K562 (cell line): ENCODE data around the gene ADGRA3. TPM values are rescaled to one million over a fixed set of nuclear protein-coding genes. Genes with fewer than 3 reads are reported as not detected.

Experiments
- ATAC-seq: fragments of 200-7000 bp; cut with Tn5 transposase; 3 replicates; pipeline ENCODE4 v1.9.1; 2020; ENCODE audit warnings: moderate library complexity
- BruUV-seq: library from RNA; stranded (reverse); fragments of 400-500 nt; replicated peaks from 2 replicates; lab custom pipeline; 2021; lab: Mats Ljungman, UMichigan
- CTCF ChIA-PET: fragments of 300-600 bp; formaldehyde crosslinking; extraction: SDS; loops from one replicate; lab custom pipeline; 2021; ENCODE audit warnings: low intra/inter-chr PET ratio; lab: Yijun Ruan, JAX
- POLR2A ChIA-PET: fragments of 300-600, 350-650 bp; sonication (Branson Sonifier 250); formaldehyde crosslinking; extraction: SDS; loops from one replicate; lab custom pipeline; 2021; ENCODE audit warnings: antibody characterized with exemption, inconsistent platforms; lab: Yijun Ruan, JAX
- DNase-seq, 4 experiments: peaks; one replicate each; pipeline versions ENCODE4 v3.0.0 to v3.0.0-alpha.2; 2011 to 2018; ENCODE audit warnings: low spot score in 3 of 4, mixed read lengths in 3 of 4; ENCODE audit errors: extremely low read depth in 1 of 4
- FAIRE-seq: peaks from 2 replicates; lab custom pipeline; 2011; peaks lifted over from hg19 to GRCh38; lab: Jason Lieb, UNC
- H2AFZ ChIP-seq: 2 replicates; pipeline ENCODE4 v1.6.0; 2011; ENCODE audit warnings: low read depth, low read length, control low read depth, inconsistent platforms
- H3K27ac ChIP-seq: fragments of 200-600 bp; 3 replicates; pipeline ENCODE4 v1.8.0; 2011; ENCODE audit warnings: low read depth, mild to moderate bottlenecking, control low read depth, inconsistent platforms, low read length, moderate library complexity, mixed read lengths; ENCODE audit errors: extremely low read depth
- H3K27me3 ChIP-seq, 2 experiments: fragments of 300-600 bp in 1 of 2; 2 replicates in 1 of 2; 3 replicates in 1 of 2; pipeline versions ENCODE4 v1.6.0 to v1.8.0; 2011; ENCODE audit warnings: inconsistent platforms in 2 of 2, low read length in 2 of 2, mild to moderate bottlenecking in 1 of 2, mixed read lengths in 1 of 2, moderate library complexity in 1 of 2; ENCODE audit not compliant: control insufficient read depth in 2 of 2, insufficient read depth in 2 of 2
- H3K36me3 ChIP-seq: fragments of 300-600 bp; 3 replicates; pipeline ENCODE4 v1.8.0; 2011; ENCODE audit warnings: mild to moderate bottlenecking, low read length, inconsistent platforms; ENCODE audit not compliant: control insufficient read depth, insufficient read depth
- H3K4me1 ChIP-seq, 2 experiments: fragments of 200-600 bp in 1 of 2; replicated peaks in 1 of 2; 2 replicates in 1 of 2; 3 replicates in 1 of 2; pipeline versions ENCODE4 v1.5.1 to v1.8.0; 2011; ENCODE audit warnings: inconsistent platforms in 2 of 2, low read length in 2 of 2, mild to moderate bottlenecking in 1 of 2, mixed read lengths in 1 of 2, moderate library complexity in 1 of 2; ENCODE audit not compliant: control insufficient read depth in 2 of 2, insufficient read depth in 2 of 2
- H3K4me2 ChIP-seq: 2 replicates; pipeline ENCODE4 v1.6.1; 2011; ENCODE audit warnings: low read length, control low read depth, inconsistent platforms, mixed read lengths; ENCODE audit not compliant: insufficient read depth
- H3K4me3 ChIP-seq: fragments of 200-600 bp; sonication (generic), shearing (Covaris generic); 2 replicates; pipeline ENCODE4 v1.5.1; 2016; ENCODE audit warnings: control low read depth, inconsistent platforms
- H3K79me2 ChIP-seq: fragments of 200-600 bp; 3 replicates; pipeline ENCODE4 v1.8.0; 2011; ENCODE audit warnings: low read length, inconsistent platforms; ENCODE audit not compliant: control insufficient read depth, insufficient read depth
- H3K9ac ChIP-seq, 2 experiments: 2 replicates each; pipeline versions ENCODE4 v1.6.0 to v1.6.1; 2011; ENCODE audit warnings: low read depth in 2 of 2, low read length in 2 of 2, control low read depth in 1 of 2, inconsistent platforms in 1 of 2, mild to moderate bottlenecking in 1 of 2, mixed read lengths in 1 of 2; ENCODE audit not compliant: insufficient read depth in 1 of 2
- H3K9me1 ChIP-seq: one replicate; pipeline ENCODE4 v1.6.0; 2011; ENCODE audit warnings: inconsistent platforms, mild to moderate bottlenecking, low read length, moderate library complexity; ENCODE audit not compliant: control insufficient read depth, insufficient read depth
- H3K9me3 ChIP-seq: replicated peaks from 2 replicates; pipeline ENCODE4 v1.5.1; 2011; ENCODE audit warnings: low read depth, low read length, inconsistent platforms; ENCODE audit not compliant: control insufficient read depth, insufficient read depth
- H4K20me1 ChIP-seq: replicated peaks from 2 replicates; pipeline ENCODE4 v1.6.1; 2011; ENCODE audit warnings: low read length, inconsistent platforms, mixed read lengths; ENCODE audit not compliant: control insufficient read depth, insufficient read depth
- ARHGAP35 ChIP-seq: fragments of 450-650 bp; IDR thresholded peaks from 2 replicates; pipeline ENCODE4 v1.6.1; 2018; ENCODE audit not compliant: partially characterized antibody
- CC2D1A ChIP-seq: fragments of 450-650 bp; IDR thresholded peaks from 2 replicates; pipeline ENCODE4 v1.6.1; 2017; ENCODE audit warnings: mild to moderate bottlenecking
- E4F1 ChIP-seq: fragments of 250-450 bp; sonication (Bioruptor Pico); IDR thresholded peaks from 2 replicates; pipeline ENCODE4 v1.5.0; 2021; ENCODE audit warnings: mild to moderate bottlenecking, borderline replicate concordance
- MYC ChIP-seq, 2 experiments: fragments of 250-450 bp in 1 of 2; sonication (Bioruptor Pico) in 1 of 2; IDR thresholded peaks; 2 replicates each; pipeline versions ENCODE4 v1.5.1 to v1.6.1; 2012 to 2021; ENCODE audit warnings: low read depth in 2 of 2, borderline replicate concordance in 1 of 2, improper control_type of control experiment in 1 of 2, low read length in 1 of 2, mild to moderate bottlenecking in 1 of 2, moderate library complexity in 1 of 2
- SRSF9 ChIP-seq: fragments of 200-400 bp; formaldehyde crosslinking; IDR thresholded peaks from 2 replicates; pipeline ENCODE4 v1.6.1; 2017; ENCODE audit warnings: low read depth, low read length, borderline replicate concordance
- ZNF449 ChIP-seq: fragments of 250-450 bp; sonication (Bioruptor Pico); IDR thresholded peaks from 2 replicates; pipeline ENCODE4 v1.8.0; 2022; ENCODE audit warnings: moderate library complexity, mild to moderate bottlenecking, inconsistent platforms
- in situ Hi-C: fragments of 300-500 bp; cut with MboI; formaldehyde crosslinking; loops from 4 replicates; pipeline ENCODE4 v1.15.0; 2018; ENCODE audit warnings: inconsistent platforms, mixed read lengths
- intact Hi-C: fragments of 100-400 bp; cut with micrococcal nuclease; formaldehyde crosslinking; loops from 2 replicates; pipeline ENCODE4 v1.14.2; 2022
- polyA plus RNA-seq, 8 experiments: library from polyadenylated mRNA; depleted of rRNA in 4 of 8; stranded (reverse) in 5 of 8; unstranded in 3 of 8; fragments of >200 nt; fragmentation: Nextera tagmentation in 2 of 8; fragmentation: Illumina TruSeq in 1 of 8; extraction: Ambion mirVana in 2 of 8; extraction: Trizol in 1 of 8; gene quantifications; 2 replicates each; pipeline versions ENCODE4 v1.2.1 to v1.2.3, GENCODE V29; 2011 to 2014; ENCODE audit warnings: inconsistent platforms in 1 of 8, missing spikeins in 1 of 8
- total RNA-seq, 7 experiments: library from RNA; depleted of rRNA in 6 of 7; stranded (reverse); fragments of >200 nt in 6 of 7; fragmentation: Illumina TruSeq in 2 of 7; extraction: Trizol in 2 of 7; gene quantifications; 2 replicates each; pipeline versions ENCODE4 v1.2.1 to v1.2.3, GENCODE V29; 2011 to 2021; ENCODE audit warnings: low replicate concordance in 1 of 7

Gene ADGRA3
- total and polyA plus RNA-seq, 9 of the 15 experiments (the other 6 are each of a cell fraction or from before 2014, with no cell fraction given), result 0.06 to 2.3 (median 0.27) TPM; not detected in 3

- ChIA-PET CTCF (no interaction called here), POLR2A (no interaction called here)
- BruUV-seq, result no TSS peak
- no peaks in the 10 kb centered on the region for H4K20me1 ChIP-seq
- H3K9me1 ChIP-seq, result no peaks in the 10 kb centered on the region
- H3K27ac ChIP-seq, result no peak overlapping the region
- no peak for DNase-seq
- FAIRE-seq, result no peak
- H3K4me3 ChIP-seq, result no peak overlapping the region
- TF ChIP-seq ARHGAP35 (no peak), ZNF449 (CRISPR knock-in tag) (no peak), SRSF9 (no peak), CC2D1A (no peak), E4F1 (CRISPR knock-in tag) (no peak), MYC (IDR thresholded peaks at IDR 0.05; ENCODE audit: low read depth, low read length) (no peak), MYC (CRISPR knock-in tag; IDR thresholded peaks at IDR 0.05; ENCODE audit: borderline replicate concordance, low read depth) (no peak)
- no peaks in the 10 kb centered on the region for H3K9me3 ChIP-seq
- intact Hi-C loops (no loop called here), in situ Hi-C loops (no loop called here)
- no peaks in the 10 kb centered on the region for H3K27me3 ChIP-seq
- no peak overlapping the region for H3K9ac ChIP-seq
- H3K36me3 ChIP-seq, result no peaks in the 10 kb centered on the region
- no peaks in the 10 kb centered on the region for H3K79me2 ChIP-seq
- H3K4me2 ChIP-seq, result no peak overlapping the region
- H3K4me1 ChIP-seq, result no peaks in the 10 kb centered on the region
- no peak for ATAC-seq
- no peak overlapping the region for H2AFZ ChIP-seq
Measured at GRCh38 chr4:22537864-22538263, 22.0 kb upstream of the ADGRA3 start.
